Subcutaneous abdominal adipose tissue (tissue), 5 donors: ENCODE measurements around the gene TULP4.
A peak's percentile ranks its signal among the peaks of the same experiment; 100 is the strongest.

Experiments
- H3K27ac ChIP-seq: one replicate; pipeline ENCODE4 v1.7.0; 2013; ENCODE audit warnings: low read depth, mild to moderate bottlenecking, inconsistent platforms, low read length, moderate library complexity
- H3K27me3 ChIP-seq, 5 donors: one replicate each; pipeline ENCODE4 v1.7.0; 2013; ENCODE audit warnings: low read length in 5 of 5, inconsistent platforms in 1 of 5; ENCODE audit not compliant: control insufficient read depth in 5 of 5, insufficient read depth in 4 of 5
- H3K36me3 ChIP-seq, 5 donors: one replicate each; pipeline ENCODE4 v1.7.0; 2013; ENCODE audit warnings: low read length in 5 of 5; ENCODE audit not compliant: control insufficient read depth in 5 of 5, insufficient read depth in 5 of 5
- H3K4me1 ChIP-seq, 5 donors: one replicate each; pipeline ENCODE4 v1.7.0; 2013; ENCODE audit warnings: low read length in 5 of 5, mild to moderate bottlenecking in 3 of 5, moderate library complexity in 1 of 5; ENCODE audit not compliant: control insufficient read depth in 5 of 5, insufficient read depth in 5 of 5
- H3K4me3 ChIP-seq, 5 donors: one replicate each; pipeline ENCODE4 v1.7.0; 2013; ENCODE audit warnings: low read length in 5 of 5, low read depth in 1 of 5
- H3K9ac ChIP-seq, 5 donors: one replicate each; pipeline ENCODE4 v1.7.0; 2013; ENCODE audit warnings: low read length in 5 of 5, mild to moderate bottlenecking in 4 of 5, moderate library complexity in 3 of 5
- H3K9me3 ChIP-seq, 5 donors: one replicate each; pipeline ENCODE4 v1.7.0; 2013; ENCODE audit warnings: low read length in 5 of 5; ENCODE audit not compliant: control insufficient read depth in 5 of 5
- donor health status: healthy.
- donor health status: healthy.
- donor health status: healthy.
- donor health status: healthy.
- donor health status: healthy.

The TULP4 gene

GRCh38 chr6:158509465-158509864 is 197.2 kb downstream of the TULP4 start:
- H3K4me3 ChIP-seq = no peak overlapping the region
- no peak overlapping the region for H3K9ac ChIP-seq
- H3K36me3 ChIP-seq = peaks cover 5 to 25% (median 18%) of the 10 kb centered on the region in 5 donors
- H3K27me3 ChIP-seq = no peaks in the 10 kb centered on the region
- H3K4me1 ChIP-seq = no peaks in the 10 kb centered on the region
- no peak overlapping the region for H3K27ac ChIP-seq
- no peaks in the 10 kb centered on the region for H3K9me3 ChIP-seq

GRCh38 chr6:158512809-158513208 is 200.5 kb downstream of the TULP4 start:
- Histone ChIP-seq H3K36me3 (peaks cover 0 to 4% (median 3%) of the 10 kb centered on the region in 5 donors), H3K27me3 (peaks cover 0 to 6% (median 4%) of the 10 kb centered on the region in 5 donors), H3K4me1 (peaks cover 0 to 17% (median 15%) of the 10 kb centered on the region in 5 donors), H3K9ac (no peak overlapping the region), H3K4me3 (no peak overlapping the region), H3K9me3 (no peaks in the 10 kb centered on the region), H3K27ac (no peak overlapping the region)

GRCh38 chr6:158514176-158514575 is 201.9 kb downstream of the TULP4 start:
- no peak overlapping the region for H3K9ac ChIP-seq
- H3K27ac ChIP-seq = no peak overlapping the region
- peaks cover 0 to 6% (median 4%) of the 10 kb centered on the region in 5 donors for H3K27me3 ChIP-seq
- H3K4me3 ChIP-seq = no peak overlapping the region
- peaks cover 0 to 4% (median 3%) of the 10 kb centered on the region in 5 donors for H3K36me3 ChIP-seq
- H3K4me1 ChIP-seq = peaks cover 0 to 26% (median 25%) of the 10 kb centered on the region in 5 donors
- no peaks in the 10 kb centered on the region for H3K9me3 ChIP-seq

- Histone ChIP-seq H3K27ac (no peak overlapping the region), H3K9me3 (no peaks in the 10 kb centered on the region), H3K4me1 (peaks cover 0 to 26% (median 25%) of the 10 kb centered on the region in 5 donors), H3K27me3 (peaks cover 0 to 6% (median 4%) of the 10 kb centered on the region in 5 donors), H3K4me3 (no peak overlapping the region), H3K9ac (no peak overlapping the region), H3K36me3 (peaks cover 0 to 4% (median 3%) of the 10 kb centered on the region in 5 donors)
These were observed 202.7 kb downstream of the TULP4 start for GRCh38 chr6:158514991-158515390.

GRCh38 chr6:158516098-158516497 is 203.8 kb downstream of the TULP4 start:
- no peaks in the 10 kb centered on the region for H3K36me3 ChIP-seq
- peaks cover 0 to 26% (median 25%) of the 10 kb centered on the region in 5 donors for H3K4me1 ChIP-seq
- H3K4me3 ChIP-seq = peak overlapping the region in 2 of 5 donors; percentile 16 to 47
- H3K9ac ChIP-seq = no peak overlapping the region
- H3K9me3 ChIP-seq = no peaks in the 10 kb centered on the region
- peaks cover 0 to 6% (median 4%) of the 10 kb centered on the region in 5 donors for H3K27me3 ChIP-seq
- H3K27ac ChIP-seq = no peak overlapping the region

- Histone ChIP-seq H3K9me3 (no peaks in the 10 kb centered on the region), H3K27me3 (peaks cover 0 to 6% (median 4%) of the 10 kb centered on the region in 5 donors), H3K4me3 (no peak overlapping the region), H3K4me1 (peaks cover 0 to 26% (median 25%) of the 10 kb centered on the region in 5 donors), H3K27ac (no peak overlapping the region), H3K9ac (no peak overlapping the region), H3K36me3 (no peaks in the 10 kb centered on the region)
These were observed 204.8 kb downstream of the TULP4 start for GRCh38 chr6:158517038-158517437.

- no peak overlapping the region for H3K27ac ChIP-seq
- H3K9ac ChIP-seq = no peak overlapping the region
- H3K4me3 ChIP-seq = peak overlapping the region in 1 of 5 donors; percentile 40
These were observed 205.3 kb downstream of the TULP4 start for GRCh38 chr6:158517581-158517980.

GRCh38 chr6:158518191-158519127 is 206.2 kb downstream of the TULP4 start:
- peak overlapping the region; percentile 12 to 49 (median 40) for H3K4me3 ChIP-seq
- peaks cover 0 to 6% (median 4%) of the 10 kb centered on the region in 5 donors for H3K27me3 ChIP-seq
- H3K4me1 ChIP-seq = peaks cover 0 to 26% (median 25%) of the 10 kb centered on the region in 5 donors
- no peak overlapping the region for H3K27ac ChIP-seq
- no peaks in the 10 kb centered on the region for H3K9me3 ChIP-seq
- H3K9ac ChIP-seq = no peak overlapping the region
- no peaks in the 10 kb centered on the region for H3K36me3 ChIP-seq

More at GRCh38 chr6:158517581-158517980, 205.3 kb downstream of the TULP4 start:
- Histone ChIP-seq H3K9me3 (no peaks in the 10 kb centered on the region), H3K4me1 (peaks cover 0 to 26% (median 25%) of the 10 kb centered on the region in 5 donors), H3K27me3 (peaks cover 0 to 6% (median 4%) of the 10 kb centered on the region in 5 donors), H3K36me3 (no peaks in the 10 kb centered on the region)

GRCh38 chr6:158519300-158519699 is 207.0 kb downstream of the TULP4 start:
- H3K27ac ChIP-seq = no peak overlapping the region
- H3K4me3 ChIP-seq = no peak overlapping the region
- no peaks in the 10 kb centered on the region for H3K9me3 ChIP-seq
- H3K4me1 ChIP-seq = peaks cover 0 to 26% (median 25%) of the 10 kb centered on the region in 5 donors
- no peaks in the 10 kb centered on the region for H3K36me3 ChIP-seq
- peaks cover 0 to 7% (median 5%) of the 10 kb centered on the region in 5 donors for H3K27me3 ChIP-seq
- no peak overlapping the region for H3K9ac ChIP-seq

- H3K4me1 ChIP-seq = peaks cover 0 to 26% (median 25%) of the 10 kb centered on the region in 5 donors
- peaks cover 0 to 12% (median 6%) of the 10 kb centered on the region in 5 donors for H3K27me3 ChIP-seq
- H3K27ac ChIP-seq = no peak overlapping the region
- H3K9me3 ChIP-seq = no peaks in the 10 kb centered on the region
- H3K4me3 ChIP-seq = no peak overlapping the region
- no peaks in the 10 kb centered on the region for H3K36me3 ChIP-seq
- no peak overlapping the region for H3K9ac ChIP-seq
These were observed 207.5 kb downstream of the TULP4 start for GRCh38 chr6:158519761-158520160.
